Measurements from ENCODE around the gene HOXA3. TPM values are rescaled to one million over a fixed set of nuclear protein-coding genes. Genes with fewer than 3 reads are reported as not detected.

HOXA3 gene
- total RNA-seq, 1 donor from 2014 or later = 14.4 TPM

GRCh38 chr7:27102581-27103442 lies 49.6 kb downstream of the HOXA3 start, which contains the start of gene HOXA2:
TSS of gene HOXA2 (minus strand) at chr7:27102683. CDS start at chr7:27102500, 183 bp downstream.
- peaks cover 4 to 27% of the 10 kb centered on the region in 2 donors for H3K4me1 ChIP-seq
- H3K27ac ChIP-seq = peak within 1 kb of the TSS; percentile 89 to 97
- intact Hi-C loops (cut with DNase I) = loop anchor here (5.0 kb wide), 1 partner anchor 1351 kb away; no protein-coding TSS in a partner anchor

DNA sequence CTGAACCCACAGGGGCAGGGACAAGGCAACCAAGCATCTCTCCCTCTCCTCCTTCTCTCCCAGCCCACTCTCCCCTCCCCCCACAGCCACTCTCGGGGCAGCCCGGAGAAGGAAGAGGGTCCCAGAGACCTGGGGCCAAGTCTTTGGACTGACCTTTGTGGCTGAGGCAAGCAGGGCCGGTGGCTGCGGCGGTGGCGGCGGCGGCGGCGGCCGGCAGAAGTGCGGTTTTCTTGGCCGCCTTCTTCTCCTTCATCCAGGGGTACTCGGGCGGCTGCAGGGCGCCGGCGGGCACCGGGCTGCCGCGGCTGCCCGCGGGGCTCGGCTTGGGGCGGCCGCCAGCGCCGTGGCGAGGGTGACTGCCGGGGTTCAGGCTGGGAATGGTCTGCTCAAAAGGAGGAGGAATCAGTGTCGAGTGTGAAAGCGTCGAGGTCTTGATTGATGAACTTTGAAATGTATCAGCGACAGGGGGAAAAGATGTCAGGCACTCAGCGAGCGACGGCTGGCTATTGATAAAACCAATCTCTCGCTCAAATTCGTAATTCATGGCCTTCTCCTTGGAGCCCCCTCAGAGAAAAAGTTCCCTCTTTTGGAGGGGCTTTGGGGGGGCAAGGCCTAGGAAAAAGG lies 50.3 kb downstream of the HOXA3 start:
- peaks cover 4 to 28% of the 10 kb centered on the region in 2 donors for H3K4me1 ChIP-seq
- no peaks in the 10 kb centered on the region for H3K36me3 ChIP-seq
- TF ChIP-seq, protein P1, sequence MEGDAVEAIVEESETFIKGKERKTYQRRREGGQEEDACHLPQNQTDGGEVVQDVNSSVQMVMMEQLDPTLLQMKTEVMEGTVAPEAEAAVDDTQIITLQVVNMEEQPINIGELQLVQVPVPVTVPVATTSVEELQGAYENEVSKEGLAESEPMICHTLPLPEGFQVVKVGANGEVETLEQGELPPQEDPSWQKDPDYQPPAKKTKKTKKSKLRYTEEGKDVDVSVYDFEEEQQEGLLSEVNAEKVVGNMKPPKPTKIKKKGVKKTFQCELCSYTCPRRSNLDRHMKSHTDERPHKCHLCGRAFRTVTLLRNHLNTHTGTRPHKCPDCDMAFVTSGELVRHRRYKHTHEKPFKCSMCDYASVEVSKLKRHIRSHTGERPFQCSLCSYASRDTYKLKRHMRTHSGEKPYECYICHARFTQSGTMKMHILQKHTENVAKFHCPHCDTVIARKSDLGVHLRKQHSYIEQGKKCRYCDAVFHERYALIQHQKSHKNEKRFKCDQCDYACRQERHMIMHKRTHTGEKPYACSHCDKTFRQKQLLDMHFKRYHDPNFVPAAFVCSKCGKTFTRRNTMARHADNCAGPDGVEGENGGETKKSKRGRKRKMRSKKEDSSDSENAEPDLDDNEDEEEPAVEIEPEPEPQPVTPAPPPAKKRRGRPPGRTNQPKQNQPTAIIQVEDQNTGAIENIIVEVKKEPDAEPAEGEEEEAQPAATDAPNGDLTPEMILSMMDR (IDR thresholded peaks at IDR 0.05) = no peak
- no peaks in the 10 kb centered on the region for H3K9me3 ChIP-seq
- H3K27ac ChIP-seq = peak overlapping the region; percentile 89 to 97
- DNase-seq (ENCODE audit: low spot score in 2 of 2) = no peak
- intact Hi-C loops (cut with DNase I) = loop anchor here (5.0 kb wide), 1 partner anchor 1350 kb away; no protein-coding TSS in a partner anchor
- H3K27me3 ChIP-seq = no peaks in the 10 kb centered on the region
- peak overlapping the region; percentile 68 to 79 for H3K4me3 ChIP-seq

More at GRCh38 chr7:27102581-27103442, 49.6 kb downstream of the HOXA3 start, which contains the start of gene HOXA2:
- H3K27me3 ChIP-seq = no peaks in the 10 kb centered on the region
- TF ChIP-seq, protein P1 (IDR thresholded peaks at IDR 0.05) = no peak
- no peaks in the 10 kb centered on the region for H3K9me3 ChIP-seq
- peak in 1 of 2 donors; percentile 85 for DNase-seq (ENCODE audit: low spot score in 2 of 2)
- peak within 1 kb of the TSS; percentile 68 to 79 for H3K4me3 ChIP-seq
- H3K36me3 ChIP-seq = no peaks in the 10 kb centered on the region

- TF ChIP-seq, protein P1 (IDR thresholded peaks at IDR 0.05) = no peak
- H3K27ac ChIP-seq = peak overlapping the region; percentile 89 to 97
- peaks cover 4 to 25% of the 10 kb centered on the region in 2 donors for H3K4me1 ChIP-seq
- no peaks in the 10 kb centered on the region for H3K36me3 ChIP-seq
- no peaks in the 10 kb centered on the region for H3K9me3 ChIP-seq
- H3K27me3 ChIP-seq = no peaks in the 10 kb centered on the region
- intact Hi-C loops (cut with DNase I) = loop anchor here (5.0 kb wide), 1 partner anchor 1349 kb away; no protein-coding TSS in a partner anchor
- no peak for DNase-seq (ENCODE audit: low spot score in 2 of 2)
- H3K4me3 ChIP-seq = peak overlapping the region; percentile 68 to 79
Observed at GRCh38 chr7:27101171-27101956, 51.0 kb downstream of the HOXA3 start.

GRCh38 chr7:27100694-27101170 lies 51.7 kb downstream of the HOXA3 start:
- TF ChIP-seq, protein P1 (IDR thresholded peaks at IDR 0.05) = no peak
- H3K4me1 ChIP-seq = peaks cover 0 to 23% of the 10 kb centered on the region in 2 donors
- H3K27ac ChIP-seq = peak overlapping the region; percentile 89 to 97
- peak overlapping the region; percentile 68 to 79 for H3K4me3 ChIP-seq
- no peaks in the 10 kb centered on the region for H3K27me3 ChIP-seq
- H3K36me3 ChIP-seq = no peaks in the 10 kb centered on the region
- H3K9me3 ChIP-seq = no peaks in the 10 kb centered on the region
- intact Hi-C loops (cut with DNase I) = loop anchor here (5.0 kb wide), 1 partner anchor 1348 kb away; no protein-coding TSS in a partner anchor
- no peak for DNase-seq (ENCODE audit: low spot score in 2 of 2)

Measured in ascending aorta (tissue), 2 donors.